ENCODE data around the gene SHISA8.

- TF ChIP-seq POLR2A (IDR thresholded peaks at IDR 0.05): no peak
- TF ChIP-seq CTCF (IDR thresholded peaks at IDR 0.05 in 8 of 11, conservative IDR thresholded peaks at IDR 0.05 in 3 of 11): no peak
These were observed 15.8 kb downstream of the SHISA8 start for GRCh38 chr22:41899110-41899509.

Measured in spleen (tissue), 7 donors.